Right atrium auricular region (tissue), 2 donors: ENCODE measurements around the gene RC3H2. TPM values are rescaled to one million over a fixed set of nuclear protein-coding genes. Genes with fewer than 3 reads are reported as not detected.
A peak's percentile ranks its signal among the peaks of the same experiment; 100 is the strongest.

Experiments
- DNase-seq: peaks from one replicate; pipeline ENCODE4 v3.0.0-alpha.2; 2019; ENCODE audit warnings: low spot score
- H3K27ac ChIP-seq, 2 donors: fragments of 200-600 bp; sonication (generic); 1 replicate in 1 of 2; 2 replicates in 1 of 2; pipeline ENCODE4 v1.5.1; 2016 to 2019
- H3K27me3 ChIP-seq, 2 donors: fragments of 200-600 bp; sonication (generic); one replicate each; pipeline versions ENCODE4 v1.5.1 to v1.6.0; 2017 to 2019
- H3K36me3 ChIP-seq: fragments of 200-600 bp; sonication (generic); one replicate; pipeline ENCODE4 v1.5.1; 2016
- H3K4me1 ChIP-seq, 2 donors: fragments of 200-600 bp; sonication (generic); one replicate each; pipeline versions ENCODE4 v1.5.1 to v1.6.0; 2017 to 2019
- H3K4me3 ChIP-seq, 2 donors: fragments of 200-600 bp; sonication (generic); 1 replicate in 1 of 2; 2 replicates in 1 of 2; pipeline ENCODE4 v1.5.1; 2017 to 2019; ENCODE audit warnings: mild to moderate bottlenecking in 1 of 2, moderate library complexity in 1 of 2
- H3K9me3 ChIP-seq, 2 donors: fragments of 200-600 bp; sonication (generic); one replicate each; pipeline ENCODE4 v1.5.1; 2019
- total RNA-seq, 2 donors: library from RNA; depleted of rRNA; stranded (reverse); fragments of >200 nt; gene quantifications; one replicate each; pipeline ENCODE4 v1.1.0, GENCODE V29; 2016
- TF ChIP-seq, protein P1 (sequence below), 2 donors: fragments of 200-600 bp; sonication (generic); IDR thresholded peaks; one replicate each; pipeline ENCODE4 v1.5.1; 2019; ENCODE audit warnings: antibody characterized with exemption in 2 of 2

RC3H2 gene
- total RNA-seq, 2 donors from 2014 or later: 37.6 to 40.2 TPM

DNA sequence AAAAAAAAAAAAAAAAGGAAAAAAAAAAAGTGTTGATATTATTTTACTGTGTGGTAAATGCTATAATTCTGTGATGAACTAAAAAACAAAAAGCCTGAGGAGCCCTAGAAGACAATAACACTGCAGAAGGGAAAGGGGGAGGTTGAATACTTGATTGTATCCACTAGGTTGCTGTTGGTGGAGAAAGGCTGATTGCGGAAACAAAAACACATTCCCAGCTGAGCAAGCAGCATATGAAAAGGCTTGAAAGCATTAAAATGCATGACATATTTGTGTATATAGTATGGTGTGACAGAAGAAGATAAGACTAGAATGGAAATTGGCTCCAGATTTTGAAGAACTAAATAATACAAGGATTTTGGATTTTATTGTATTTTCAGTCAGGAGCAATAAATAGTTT, 44.5 kb upstream of the RC3H2 start:
- H3K4me1 ChIP-seq: peaks cover 0 to 49% of the 10 kb centered on the region in 2 donors
- TF ChIP-seq, protein P1, sequence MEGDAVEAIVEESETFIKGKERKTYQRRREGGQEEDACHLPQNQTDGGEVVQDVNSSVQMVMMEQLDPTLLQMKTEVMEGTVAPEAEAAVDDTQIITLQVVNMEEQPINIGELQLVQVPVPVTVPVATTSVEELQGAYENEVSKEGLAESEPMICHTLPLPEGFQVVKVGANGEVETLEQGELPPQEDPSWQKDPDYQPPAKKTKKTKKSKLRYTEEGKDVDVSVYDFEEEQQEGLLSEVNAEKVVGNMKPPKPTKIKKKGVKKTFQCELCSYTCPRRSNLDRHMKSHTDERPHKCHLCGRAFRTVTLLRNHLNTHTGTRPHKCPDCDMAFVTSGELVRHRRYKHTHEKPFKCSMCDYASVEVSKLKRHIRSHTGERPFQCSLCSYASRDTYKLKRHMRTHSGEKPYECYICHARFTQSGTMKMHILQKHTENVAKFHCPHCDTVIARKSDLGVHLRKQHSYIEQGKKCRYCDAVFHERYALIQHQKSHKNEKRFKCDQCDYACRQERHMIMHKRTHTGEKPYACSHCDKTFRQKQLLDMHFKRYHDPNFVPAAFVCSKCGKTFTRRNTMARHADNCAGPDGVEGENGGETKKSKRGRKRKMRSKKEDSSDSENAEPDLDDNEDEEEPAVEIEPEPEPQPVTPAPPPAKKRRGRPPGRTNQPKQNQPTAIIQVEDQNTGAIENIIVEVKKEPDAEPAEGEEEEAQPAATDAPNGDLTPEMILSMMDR (IDR thresholded peaks at IDR 0.05): no peak
- no peaks in the 10 kb centered on the region for H3K36me3 ChIP-seq
- H3K4me3 ChIP-seq: no peak overlapping the region
- DNase-seq: no peak
- H3K27me3 ChIP-seq: no peaks in the 10 kb centered on the region
- H3K9me3 ChIP-seq: no peaks in the 10 kb centered on the region
- H3K27ac ChIP-seq: no peak overlapping the region

DNA sequence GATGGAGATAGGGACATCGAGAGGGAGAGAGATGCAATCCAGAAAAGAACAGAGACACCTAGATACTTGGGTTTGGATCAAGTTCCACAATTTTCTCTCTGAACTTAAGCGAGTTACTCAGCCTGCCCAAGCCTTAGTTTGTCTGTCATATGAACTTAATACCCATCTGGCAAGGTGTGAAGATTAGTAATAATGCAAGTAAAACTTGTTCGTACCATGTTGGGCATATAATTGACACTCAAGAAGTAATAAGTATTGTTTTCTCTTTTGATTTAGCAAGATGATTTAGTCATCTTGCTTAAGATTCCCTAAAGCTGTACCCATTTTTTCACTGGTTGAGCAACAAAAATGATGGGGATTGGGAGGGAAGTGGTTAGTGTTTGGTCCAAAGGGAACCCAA, 43.2 kb upstream of the RC3H2 start:
- Histone ChIP-seq H3K27ac (peak overlapping the region in 1 of 2 donors; percentile 11), H3K9me3 (no peaks in the 10 kb centered on the region), H3K4me3 (no peak overlapping the region), H3K27me3 (no peaks in the 10 kb centered on the region), H3K4me1 (peaks cover 0 to 35% of the 10 kb centered on the region in 2 donors), H3K36me3 (no peaks in the 10 kb centered on the region)
- TF ChIP-seq, protein P1 (IDR thresholded peaks at IDR 0.05): no peak
- DNase-seq: no peak

DNA sequence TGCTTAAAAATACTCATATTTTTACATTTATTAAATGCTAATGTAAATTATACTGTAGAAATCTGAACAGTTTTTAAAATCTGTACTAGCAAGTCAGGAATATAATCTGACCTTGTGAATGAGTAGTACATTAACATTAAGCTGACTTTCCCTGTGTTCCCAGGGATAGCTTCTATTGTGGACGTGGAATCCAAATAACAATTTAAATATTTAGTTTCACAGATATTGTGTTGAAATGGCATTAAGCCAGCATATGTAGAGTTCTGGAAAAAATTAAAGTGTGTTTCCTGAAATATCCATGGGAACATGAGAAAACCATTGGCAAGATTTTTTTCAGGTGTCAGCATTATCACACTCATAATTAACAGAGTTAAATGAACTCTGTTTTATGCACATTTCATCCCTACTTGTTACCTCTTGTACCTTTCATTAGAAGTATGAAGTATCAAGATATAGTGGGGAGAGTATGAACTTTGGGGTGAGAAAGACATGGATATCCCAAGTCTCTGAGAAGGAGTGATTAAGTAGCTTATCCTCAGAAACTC, 41.4 kb upstream of the RC3H2 start:
- no peaks in the 10 kb centered on the region for H3K27me3 ChIP-seq
- DNase-seq: no peak
- H3K4me3 ChIP-seq: no peak overlapping the region
- no peaks in the 10 kb centered on the region for H3K9me3 ChIP-seq
- TF ChIP-seq, protein P1 (IDR thresholded peaks at IDR 0.05): no peak
- peaks cover 0 to 45% of the 10 kb centered on the region in 2 donors for H3K4me1 ChIP-seq
- H3K27ac ChIP-seq: no peak overlapping the region
- H3K36me3 ChIP-seq: no peaks in the 10 kb centered on the region

DNA sequence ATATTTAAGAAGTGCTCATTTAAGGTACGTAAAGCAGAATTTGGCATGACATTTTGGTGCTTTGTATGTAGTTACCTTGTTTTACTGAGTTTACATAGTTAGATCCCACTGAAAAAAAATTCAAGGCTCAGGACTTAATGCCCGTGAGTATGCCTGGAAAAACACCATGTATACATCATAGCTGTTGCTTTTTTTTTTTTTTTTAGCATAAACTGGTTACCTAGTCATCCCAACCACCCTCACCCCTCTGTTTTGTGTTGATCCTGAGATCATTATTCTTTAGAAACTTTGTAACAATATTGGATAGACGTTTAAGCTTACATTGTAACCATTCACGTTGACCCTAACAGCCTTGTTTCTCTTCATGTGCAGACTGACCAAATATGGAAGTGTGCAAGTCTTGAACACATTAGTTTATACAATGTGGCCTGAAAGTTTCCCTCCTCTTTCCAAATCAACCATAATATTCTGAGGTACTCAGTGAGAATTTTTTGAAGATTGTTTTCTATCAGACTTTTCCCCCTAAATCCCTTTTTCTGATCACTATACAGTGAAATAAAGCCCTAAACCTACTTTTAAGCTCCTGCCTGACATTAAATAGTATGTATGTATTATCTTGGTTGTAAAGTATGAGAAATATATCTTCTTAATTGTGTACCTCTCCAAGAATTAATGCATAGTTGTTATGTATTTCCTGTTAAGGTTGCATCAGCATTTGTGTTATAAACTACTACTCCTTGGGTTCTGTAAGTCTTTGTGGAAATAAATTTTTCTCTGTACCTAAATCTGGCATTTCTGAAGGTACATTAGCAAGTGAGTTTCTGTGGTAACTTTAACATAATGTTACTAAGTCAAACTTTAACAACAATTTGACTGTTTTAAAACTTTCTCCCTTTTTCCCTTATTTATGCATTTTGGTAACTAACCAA, 40.1 kb upstream of the RC3H2 start:
- no peaks in the 10 kb centered on the region for H3K36me3 ChIP-seq
- H3K9me3 ChIP-seq: no peaks in the 10 kb centered on the region
- no peak overlapping the region for H3K27ac ChIP-seq
- TF ChIP-seq, protein P1 (IDR thresholded peaks at IDR 0.05): no peak
- peaks cover 0 to 51% of the 10 kb centered on the region in 2 donors for H3K4me1 ChIP-seq
- no peak for DNase-seq
- H3K4me3 ChIP-seq: no peak overlapping the region
- no peaks in the 10 kb centered on the region for H3K27me3 ChIP-seq

DNA sequence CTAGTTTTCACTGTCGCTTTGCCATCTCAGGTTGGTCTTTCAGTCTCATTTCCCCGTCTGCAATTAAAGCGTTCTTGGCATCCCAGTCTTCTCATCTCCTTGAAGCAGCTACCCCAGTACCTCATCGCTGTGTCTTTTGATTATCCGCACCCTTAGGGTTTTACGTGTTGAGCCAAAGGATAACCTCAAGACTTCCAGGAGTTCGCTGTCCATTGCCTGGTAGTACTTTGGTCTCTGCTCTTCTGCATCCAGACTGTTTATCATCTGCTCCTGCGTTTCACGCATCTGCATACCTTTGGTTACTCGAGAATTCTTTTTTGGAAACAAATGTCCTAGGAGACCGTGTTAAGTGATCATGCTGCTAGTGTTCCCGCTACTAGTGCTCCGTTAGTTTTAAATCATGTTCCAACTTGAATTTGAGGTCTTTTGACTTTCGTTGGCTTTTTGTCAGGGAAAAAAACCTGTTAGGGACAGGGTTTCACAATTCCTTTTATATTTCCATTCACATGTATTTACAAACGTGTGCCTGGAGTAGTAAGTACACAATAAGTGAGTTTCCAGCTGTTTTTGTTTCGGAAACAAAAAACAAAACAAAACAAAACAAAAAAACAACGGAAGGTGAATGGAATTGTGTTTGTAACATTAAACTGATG, 36.5 kb upstream of the RC3H2 start:
- Histone ChIP-seq H3K4me3 (peak overlapping the region; percentile 74 to 92), H3K4me1 (peaks cover 0 to 39% of the 10 kb centered on the region in 2 donors), H3K9me3 (no peaks in the 10 kb centered on the region), H3K27ac (peak overlapping the region; percentile 83 to 96), H3K36me3 (no peaks in the 10 kb centered on the region), H3K27me3 (no peaks in the 10 kb centered on the region)
- TF ChIP-seq, protein P1 (IDR thresholded peaks at IDR 0.05): no peak
- DNase-seq: no peak
